Stimulated activated CD4-positive, alpha-beta T cell treated with anti-CD3 and anti-CD28 coated beads, Interleukin-12 subunit alpha, Interleukin-12 subunit beta, amount 100 ng/mL, for 48 hours (primary cell): Measurements from ENCODE around the gene FBRSL1.

ENCODE experiments used
- DNase-seq, 3 donors: peaks; one replicate each; pipeline ENCODE4 v3.0.0-alpha.2; 2020; ENCODE audit warnings: low read depth in 2 of 3, low spot score in 1 of 3

Gene FBRSL1

GRCh38 chr12:132508860-132509732 is 19.1 kb downstream of the FBRSL1 start:
- DNase-seq = no peak

GRCh38 chr12:132510111-132510724 is 20.3 kb downstream of the FBRSL1 start:
- DNase-seq = no peak

GRCh38 chr12:132510746-132511477 is 21.0 kb downstream of the FBRSL1 start:
- DNase-seq = no peak

GRCh38 chr12:132511516-132512196 is 21.7 kb downstream of the FBRSL1 start:
- DNase-seq = no peak

- DNase-seq = no peak
Measured at GRCh38 chr12:132512197-132513069, 22.5 kb downstream of the FBRSL1 start.

GRCh38 chr12:132513070-132513398 is 23.1 kb downstream of the FBRSL1 start:
- no peak for DNase-seq

- no peak for DNase-seq
Measured at GRCh38 chr12:132513458-132514135, 23.6 kb downstream of the FBRSL1 start.

- no peak for DNase-seq
Measured at GRCh38 chr12:132514216-132514820, 24.4 kb downstream of the FBRSL1 start.

GRCh38 chr12:132514838-132515237 is 24.9 kb downstream of the FBRSL1 start:
- no peak for DNase-seq

GRCh38 chr12:132516095-132517012 is 26.4 kb downstream of the FBRSL1 start:
- DNase-seq = no peak

GRCh38 chr12:132517013-132517739 is 27.2 kb downstream of the FBRSL1 start:
- no peak for DNase-seq

GRCh38 chr12:132517740-132518100 is 27.8 kb downstream of the FBRSL1 start:
- no peak for DNase-seq

- DNase-seq = no peak
Measured at GRCh38 chr12:132518354-132518992, 28.5 kb downstream of the FBRSL1 start.

GRCh38 chr12:132520421-132521199 is 30.7 kb downstream of the FBRSL1 start:
- DNase-seq = no peak

- DNase-seq = no peak
Measured at GRCh38 chr12:132521200-132521580, 31.2 kb downstream of the FBRSL1 start.

GRCh38 chr12:132521712-132522292 is 31.9 kb downstream of the FBRSL1 start:
- no peak for DNase-seq
